ENCODE data around the gene HYOU1.
A peak's percentile ranks its signal among the peaks of the same experiment; 100 is the strongest.
"Not testable (repeated sequence)": the region's sequence is repeated elsewhere in the genome, so short reads cannot be mapped to it uniquely, and the experiment has no call there.

Gene HYOU1, protein sequence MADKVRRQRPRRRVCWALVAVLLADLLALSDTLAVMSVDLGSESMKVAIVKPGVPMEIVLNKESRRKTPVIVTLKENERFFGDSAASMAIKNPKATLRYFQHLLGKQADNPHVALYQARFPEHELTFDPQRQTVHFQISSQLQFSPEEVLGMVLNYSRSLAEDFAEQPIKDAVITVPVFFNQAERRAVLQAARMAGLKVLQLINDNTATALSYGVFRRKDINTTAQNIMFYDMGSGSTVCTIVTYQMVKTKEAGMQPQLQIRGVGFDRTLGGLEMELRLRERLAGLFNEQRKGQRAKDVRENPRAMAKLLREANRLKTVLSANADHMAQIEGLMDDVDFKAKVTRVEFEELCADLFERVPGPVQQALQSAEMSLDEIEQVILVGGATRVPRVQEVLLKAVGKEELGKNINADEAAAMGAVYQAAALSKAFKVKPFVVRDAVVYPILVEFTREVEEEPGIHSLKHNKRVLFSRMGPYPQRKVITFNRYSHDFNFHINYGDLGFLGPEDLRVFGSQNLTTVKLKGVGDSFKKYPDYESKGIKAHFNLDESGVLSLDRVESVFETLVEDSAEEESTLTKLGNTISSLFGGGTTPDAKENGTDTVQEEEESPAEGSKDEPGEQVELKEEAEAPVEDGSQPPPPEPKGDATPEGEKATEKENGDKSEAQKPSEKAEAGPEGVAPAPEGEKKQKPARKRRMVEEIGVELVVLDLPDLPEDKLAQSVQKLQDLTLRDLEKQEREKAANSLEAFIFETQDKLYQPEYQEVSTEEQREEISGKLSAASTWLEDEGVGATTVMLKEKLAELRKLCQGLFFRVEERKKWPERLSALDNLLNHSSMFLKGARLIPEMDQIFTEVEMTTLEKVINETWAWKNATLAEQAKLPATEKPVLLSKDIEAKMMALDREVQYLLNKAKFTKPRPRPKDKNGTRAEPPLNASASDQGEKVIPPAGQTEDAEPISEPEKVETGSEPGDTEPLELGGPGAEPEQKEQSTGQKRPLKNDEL

GRCh38 chr11:119057000-119057769, at the start of gene HYOU1:
Gene HYOU1, minus strand, starts transcription at chr11:119057205. Its CDS starts 1,045 bp downstream, at chr11:119056160.
- DNase-seq = peak; percentile 97

DNA sequence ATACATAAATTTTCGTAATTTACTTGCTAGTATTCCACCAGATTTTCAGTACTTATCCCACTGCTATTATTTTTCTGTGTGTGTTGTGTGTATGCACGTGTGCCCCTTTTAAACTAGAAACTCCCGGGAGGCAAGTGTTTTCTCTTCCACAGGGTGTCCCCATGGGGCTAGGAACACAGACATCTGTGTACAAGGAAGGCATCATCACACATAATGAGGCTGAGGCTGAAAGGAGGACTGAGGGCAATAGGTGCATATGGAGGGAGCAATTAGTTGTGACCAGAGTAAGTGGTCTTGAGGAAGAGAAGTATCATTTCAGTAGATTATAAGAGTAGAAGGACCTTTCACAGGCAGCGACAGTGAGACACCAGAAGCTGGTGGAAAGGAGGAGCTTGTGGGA, 46.8 kb upstream of the HYOU1 start:
- no peak for DNase-seq

DNA sequence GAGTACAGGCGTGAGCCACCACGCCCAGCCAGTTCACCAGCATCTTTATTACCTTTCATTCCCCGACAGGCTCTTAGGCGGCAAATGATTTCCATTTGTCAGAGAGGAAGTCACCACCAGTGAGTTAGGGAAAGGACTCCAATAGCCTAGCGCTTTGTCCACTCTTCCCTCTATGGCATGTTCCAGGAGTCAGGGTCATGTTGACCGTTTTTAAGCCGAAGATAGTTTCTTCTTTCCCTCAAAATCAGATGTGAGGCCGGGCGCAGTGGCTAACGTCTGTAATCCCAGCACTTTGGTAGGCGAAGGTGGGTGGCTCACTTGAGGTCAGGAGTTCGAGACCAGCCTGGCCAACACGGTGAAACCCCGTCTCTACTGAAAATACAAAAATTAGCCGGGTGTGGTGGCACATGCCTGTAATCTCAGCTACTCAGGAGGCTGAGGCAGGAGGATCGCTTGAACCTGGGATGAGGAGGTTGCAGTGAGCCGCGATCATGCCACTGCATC, 46.2 kb upstream of the HYOU1 start:
- DNase-seq = not testable (repeated sequence)

DNA sequence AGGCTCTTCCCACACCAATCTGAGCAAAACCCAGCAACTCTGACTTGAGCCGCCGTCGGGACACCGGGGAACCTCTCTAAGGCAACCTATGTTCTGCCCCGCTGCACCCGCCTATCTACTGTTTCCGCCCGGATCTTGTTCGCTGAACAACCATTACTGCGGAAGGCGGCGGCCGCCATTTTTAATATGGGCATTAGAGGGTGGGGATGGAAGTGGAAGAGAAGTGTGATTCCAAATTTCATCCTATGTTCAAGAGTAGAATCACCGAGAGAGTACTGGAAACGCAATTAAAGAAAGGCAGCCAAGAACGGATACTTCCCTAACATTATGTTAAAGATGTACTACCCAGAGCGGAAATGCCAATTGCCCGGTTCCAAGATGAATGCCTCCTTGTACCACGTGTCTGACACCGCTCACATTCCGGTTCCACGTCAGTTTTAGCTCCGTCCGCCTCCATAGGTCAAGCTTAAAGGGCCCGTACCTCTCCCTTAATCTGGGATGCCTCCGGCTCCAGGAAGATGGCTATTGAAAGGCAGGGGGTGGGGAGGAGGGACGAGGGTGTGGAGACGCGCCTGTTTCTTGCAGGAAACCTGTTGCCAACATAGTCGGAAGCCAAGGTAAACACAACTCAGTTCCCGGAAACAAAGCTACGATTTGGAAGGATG, 44.9 kb upstream of the HYOU1 start, which contains the start of gene DPAGT1:
TSS of gene DPAGT1 (minus strand) at position 95 of the 665 bp plus-strand sequence. CDS start 198 bp downstream, outside the sequence.
- DNase-seq = peak; percentile 82

DNA sequence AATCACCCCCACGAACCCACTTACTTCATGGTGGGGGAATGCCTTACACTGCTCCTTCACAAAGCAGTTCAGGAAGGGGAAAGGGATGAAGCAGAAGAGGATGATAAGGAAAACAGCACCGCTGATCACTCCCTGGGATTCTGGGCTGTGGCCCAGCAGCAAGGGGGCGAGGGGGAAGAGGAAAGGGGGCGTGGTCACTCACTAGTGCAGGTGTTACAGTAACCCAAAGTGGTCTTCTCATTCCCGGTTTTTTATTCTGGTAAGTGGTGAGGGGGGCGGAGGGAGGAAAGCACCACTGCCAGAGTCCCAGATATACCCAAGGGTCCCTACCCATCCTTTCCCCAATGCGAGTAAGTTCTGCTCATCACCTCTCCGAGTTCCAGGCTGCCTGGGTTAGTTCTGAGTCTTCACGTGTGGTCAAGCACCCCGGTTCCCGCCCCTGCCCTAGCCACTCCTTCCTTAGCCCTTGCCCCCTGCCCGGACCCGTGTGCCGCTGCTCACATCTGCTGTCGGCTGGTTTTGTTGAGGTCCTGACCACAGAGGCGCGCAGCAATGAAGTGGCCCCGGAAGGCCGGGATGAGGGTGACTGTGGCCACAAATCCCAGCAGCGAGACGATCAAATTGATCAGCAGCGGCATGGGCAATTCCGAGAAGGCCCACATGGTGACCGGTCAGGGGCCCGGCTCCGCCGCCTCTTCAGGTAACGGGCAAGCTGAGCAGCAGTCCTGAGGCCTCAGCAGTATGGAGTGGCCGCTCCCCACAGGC, 44.2 kb upstream of the HYOU1 start:
- DNase-seq = no peak

- DNase-seq = no peak
These were observed 43.4 kb upstream of the HYOU1 start for GRCh38 chr11:119100246-119100970.

DNA sequence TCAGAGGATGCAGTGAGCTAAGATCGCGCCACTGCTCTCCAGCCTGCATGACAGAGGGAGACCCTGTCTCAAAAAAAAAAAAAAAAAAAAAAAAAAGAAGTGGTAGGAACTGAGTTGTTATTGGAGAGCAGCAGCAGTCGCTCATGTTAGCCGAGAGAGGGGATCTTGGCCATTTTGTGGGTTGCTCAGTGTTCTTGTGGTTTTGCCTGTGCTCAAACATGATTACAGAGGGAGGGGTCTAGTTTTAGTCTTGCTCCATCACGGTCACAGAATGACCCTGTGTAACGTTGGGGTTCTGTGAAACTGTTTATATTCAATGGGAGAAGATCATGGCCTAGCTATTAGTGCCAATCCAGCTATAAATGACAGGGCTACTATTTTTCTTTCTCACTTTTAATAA, 42.7 kb upstream of the HYOU1 start:
- DNase-seq = no peak

DNA sequence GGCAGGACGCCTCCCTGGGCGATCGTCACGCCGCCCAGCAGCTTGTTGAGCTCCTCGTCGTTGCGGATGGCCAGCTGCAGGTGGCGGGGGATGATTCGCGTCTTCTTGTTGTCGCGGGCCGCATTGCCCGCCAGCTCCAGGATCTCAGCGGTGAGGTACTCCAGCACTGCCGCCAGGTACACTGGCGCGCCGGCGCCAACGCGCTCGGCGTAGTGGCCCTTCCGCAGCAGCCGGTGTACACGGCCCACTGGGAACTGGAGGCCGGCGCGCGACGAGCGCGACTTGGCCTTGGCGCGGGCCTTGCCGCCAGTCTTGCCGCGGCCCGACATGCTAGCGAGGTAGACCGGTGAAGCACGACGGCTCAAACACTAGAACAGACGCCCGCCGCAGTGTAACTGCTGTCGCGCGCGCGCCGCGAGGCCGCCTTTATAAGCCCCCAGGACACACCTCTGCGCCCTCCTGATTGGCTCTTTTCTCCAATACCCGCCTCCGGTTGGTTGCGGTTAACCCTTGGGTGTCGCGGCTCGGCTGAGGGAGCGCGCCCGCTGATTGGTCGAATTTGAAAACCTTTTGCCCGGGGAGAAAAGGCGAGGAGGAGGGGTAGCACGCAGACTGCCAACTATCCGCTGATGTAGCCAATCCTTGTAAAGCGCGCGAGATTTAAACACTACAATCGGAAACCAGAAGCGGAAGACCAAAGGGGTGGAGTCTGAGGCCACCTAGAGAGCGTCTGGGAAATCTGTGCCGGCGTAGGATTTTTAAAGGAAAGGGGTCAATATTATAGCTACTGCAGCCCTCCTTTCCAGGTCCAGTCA, 38.3 kb upstream of the HYOU1 start:
- peak; percentile 100 for DNase-seq

DNA sequence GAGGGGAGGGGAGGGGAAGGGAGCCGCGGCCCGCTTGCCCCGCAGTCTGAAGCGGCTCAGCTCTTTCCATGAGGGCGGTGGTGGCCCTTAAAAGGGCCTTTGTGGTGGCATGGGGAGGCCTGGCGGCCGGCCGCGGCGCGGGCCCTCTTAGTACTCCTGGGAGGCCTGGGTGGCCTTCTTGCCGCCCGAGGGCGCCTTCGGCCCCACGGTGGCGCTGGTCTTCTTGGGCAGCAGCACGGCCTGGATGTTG, 37.7 kb upstream of the HYOU1 start:
- peak; percentile 79 for DNase-seq

GRCh38 chr11:119093942-119094815, 37.2 kb upstream of the HYOU1 start:
- peak; percentile 31 for DNase-seq

- DNase-seq = no peak
These were observed 36.2 kb upstream of the HYOU1 start for GRCh38 chr11:119092880-119093842.

- DNase-seq = no peak
These were observed 35.2 kb upstream of the HYOU1 start for GRCh38 chr11:119091966-119092879.

GRCh38 chr11:119091178-119091577, 34.2 kb upstream of the HYOU1 start:
- DNase-seq = no peak

DNA sequence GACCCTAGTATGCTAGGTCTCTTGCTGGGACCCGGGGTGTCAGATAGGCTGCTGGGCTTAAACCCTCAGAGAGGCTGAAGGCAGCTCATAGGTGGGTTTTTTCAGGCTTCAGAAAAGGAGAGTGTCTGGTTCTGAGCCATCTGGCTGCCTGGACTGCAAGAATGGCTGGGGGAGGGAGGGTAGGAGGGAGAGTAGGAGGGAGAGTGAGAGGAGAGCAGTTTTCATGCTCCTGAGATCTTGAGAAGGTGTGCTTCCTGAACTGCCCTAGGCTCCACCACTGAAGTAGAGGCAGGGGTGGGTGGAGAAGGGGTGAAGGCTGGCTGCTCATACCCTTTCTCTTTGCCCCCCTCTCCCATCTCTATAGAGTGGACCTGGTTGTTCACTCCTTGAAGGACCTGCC, 32.3 kb upstream of the HYOU1 start:
- DNase-seq = no peak

DNA sequence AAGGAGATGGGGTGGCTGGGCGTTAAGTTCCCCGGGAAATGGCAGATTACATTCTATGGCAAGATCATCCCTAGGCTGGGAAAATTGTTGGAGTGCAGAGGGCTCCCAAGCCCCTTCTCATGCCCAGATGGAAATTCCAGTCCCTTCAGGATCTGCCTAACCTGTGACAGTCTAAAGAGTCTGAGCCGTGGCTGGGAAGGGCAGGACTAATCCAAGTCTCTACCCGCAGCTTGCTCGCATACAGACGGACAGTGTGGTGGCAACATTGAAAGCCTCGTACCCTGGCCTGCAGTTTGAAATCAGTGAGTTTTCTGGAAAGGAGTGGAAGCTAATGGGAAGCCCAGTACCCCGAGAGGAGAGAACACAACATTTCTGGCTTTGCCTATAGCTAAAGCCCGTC, 31.4 kb upstream of the HYOU1 start:
- no peak for DNase-seq

- no peak for DNase-seq
These were observed 30.8 kb upstream of the HYOU1 start for GRCh38 chr11:119087747-119088241.
